Left lung (tissue), 10 donors: Measurements from ENCODE around the gene SLC6A13. TPM values are rescaled to one million over a fixed set of nuclear protein-coding genes. Genes with fewer than 3 reads are reported as not detected.

ENCODE experiments used
- ATAC-seq: fragments of 200-7000 bp; cut with Tn5 transposase; one replicate; pipeline ENCODE4 v1.9.1; 2020; ENCODE audit warnings: moderate library complexity
- DNase-seq, 4 donors: peaks; one replicate each; pipeline ENCODE4 v3.0.0-alpha.2; 2013 to 2020
- H3K27ac ChIP-seq, 2 donors: fragments of 200-600 bp; sonication (generic) in 1 of 2; one replicate each; pipeline versions ENCODE4 v1.5.0 to v1.8.0; 2020 to 2021
- H3K27me3 ChIP-seq, 2 donors: fragments of 200-600 bp; sonication (generic) in 1 of 2; one replicate each; pipeline versions ENCODE4 v1.5.0 to v1.8.0; 2020 to 2021
- H3K36me3 ChIP-seq, 2 donors: fragments of 200-600 bp; sonication (generic) in 1 of 2; one replicate each; pipeline versions ENCODE4 v1.5.0 to v1.8.0; 2020 to 2021
- H3K4me1 ChIP-seq, 2 donors: fragments of 200-600 bp; one replicate each; pipeline ENCODE4 v1.8.0; 2021
- H3K4me3 ChIP-seq, 2 donors: fragments of 200-600 bp; sonication (generic) in 1 of 2; one replicate each; pipeline versions ENCODE4 v1.5.0 to v1.8.0; 2020 to 2021; ENCODE audit warnings: mild to moderate bottlenecking in 1 of 2
- H3K9me3 ChIP-seq, 2 donors: fragments of 200-600 bp; sonication (generic) in 1 of 2; one replicate each; pipeline versions ENCODE4 v1.5.0 to v1.8.0; 2020 to 2021
- intact Hi-C, 2 donors: fragments of 100-400 bp; cut with DNase I; formaldehyde crosslinking; loops; one replicate each; pipeline versions ENCODE4 v1.11.2 to v1.14.2; 2022
- polyA plus RNA-seq, 6 donors: library from polyadenylated mRNA; unstranded; fragments of 120-200 nt; gene quantifications; one replicate each; pipeline ENCODE4 v1.2.1, GENCODE V29; 2013; ENCODE audit not compliant: insufficient read length in 6 of 6
- total RNA-seq, 2 donors: library from RNA; stranded (reverse); fragmentation: NEBNext Ultra II Directional; extraction: Animal tissue kit (Norgen Biotek cat#: 25700); gene quantifications; one replicate each; pipeline ENCODE4 v1.2.1, GENCODE V29; 2021
- TF ChIP-seq, protein P1 (sequence below), 2 donors: fragments of 200-600 bp; sonication (generic) in 1 of 2; IDR thresholded peaks; one replicate each; pipeline versions ENCODE4 v1.5.0 to v1.8.0; 2021; ENCODE audit warnings: antibody characterized with exemption in 2 of 2
- donor health status: DM: no; HTN: yes; CAD: no.
- donor health status: DM: no; HTN: no; CAD: no.

The SLC6A13 gene
- total and polyA plus RNA-seq, 8 donors = 0.79 to 4.1 (median 2.5) TPM

DNA sequence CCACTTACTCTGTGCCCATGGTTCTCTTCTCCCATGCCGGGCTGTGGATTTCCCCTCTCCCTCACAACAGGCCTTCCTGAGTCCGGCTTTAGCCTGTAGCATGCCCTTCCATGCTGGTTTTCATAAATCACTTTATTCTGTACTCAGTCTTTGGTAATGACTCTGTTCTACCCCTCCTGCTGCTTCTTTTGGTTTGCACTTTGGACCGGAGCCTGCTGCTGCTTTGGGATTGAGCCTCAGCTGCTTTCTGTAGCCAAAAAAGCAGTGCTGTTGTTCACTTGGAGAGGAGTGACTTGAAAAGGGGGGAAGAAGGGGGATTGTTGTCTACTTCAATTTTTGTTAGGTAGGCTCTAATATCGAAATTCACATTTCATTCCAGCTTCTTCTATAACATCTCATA, 8.5 kb upstream of the SLC6A13 start:
- TF ChIP-seq, protein P1, sequence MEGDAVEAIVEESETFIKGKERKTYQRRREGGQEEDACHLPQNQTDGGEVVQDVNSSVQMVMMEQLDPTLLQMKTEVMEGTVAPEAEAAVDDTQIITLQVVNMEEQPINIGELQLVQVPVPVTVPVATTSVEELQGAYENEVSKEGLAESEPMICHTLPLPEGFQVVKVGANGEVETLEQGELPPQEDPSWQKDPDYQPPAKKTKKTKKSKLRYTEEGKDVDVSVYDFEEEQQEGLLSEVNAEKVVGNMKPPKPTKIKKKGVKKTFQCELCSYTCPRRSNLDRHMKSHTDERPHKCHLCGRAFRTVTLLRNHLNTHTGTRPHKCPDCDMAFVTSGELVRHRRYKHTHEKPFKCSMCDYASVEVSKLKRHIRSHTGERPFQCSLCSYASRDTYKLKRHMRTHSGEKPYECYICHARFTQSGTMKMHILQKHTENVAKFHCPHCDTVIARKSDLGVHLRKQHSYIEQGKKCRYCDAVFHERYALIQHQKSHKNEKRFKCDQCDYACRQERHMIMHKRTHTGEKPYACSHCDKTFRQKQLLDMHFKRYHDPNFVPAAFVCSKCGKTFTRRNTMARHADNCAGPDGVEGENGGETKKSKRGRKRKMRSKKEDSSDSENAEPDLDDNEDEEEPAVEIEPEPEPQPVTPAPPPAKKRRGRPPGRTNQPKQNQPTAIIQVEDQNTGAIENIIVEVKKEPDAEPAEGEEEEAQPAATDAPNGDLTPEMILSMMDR (IDR thresholded peaks at IDR 0.05) = no peak
- Histone ChIP-seq H3K4me3 (no peak overlapping the region), H3K27me3 (peaks cover 0 to 20% of the 10 kb centered on the region in 2 donors), H3K27ac (no peak overlapping the region), H3K36me3 (no peaks in the 10 kb centered on the region), H3K4me1 (no peaks in the 10 kb centered on the region), H3K9me3 (no peaks in the 10 kb centered on the region)
- DNase-seq (no peak), ATAC-seq (no peak)
- intact Hi-C loops = no loop called here

DNA sequence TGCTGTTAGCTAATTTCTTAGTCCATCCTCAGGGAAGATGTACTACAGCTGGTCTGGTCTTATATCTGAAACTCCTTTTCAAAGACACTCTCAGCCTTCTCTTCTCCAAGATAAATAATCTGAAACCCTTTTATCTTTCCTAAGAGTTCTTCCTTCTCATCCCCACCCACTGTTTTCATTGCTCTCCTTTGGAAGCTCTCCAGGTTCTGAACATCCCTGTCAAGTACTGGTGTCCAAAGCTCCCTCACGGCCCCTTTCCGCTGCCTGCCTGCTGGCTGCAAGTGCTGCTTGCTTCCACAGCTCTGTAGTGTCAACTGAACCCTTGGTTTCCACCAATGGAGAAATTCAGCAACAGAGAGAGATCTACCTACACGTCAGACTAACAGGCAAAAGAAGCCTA, 6.6 kb upstream of the SLC6A13 start:
- ATAC-seq (no peak), DNase-seq (no peak)
- Histone ChIP-seq H3K4me3 (no peak overlapping the region), H3K27ac (no peak overlapping the region), H3K27me3 (peaks cover 0 to 37% of the 10 kb centered on the region in 2 donors), H3K4me1 (no peaks in the 10 kb centered on the region), H3K9me3 (no peaks in the 10 kb centered on the region), H3K36me3 (no peaks in the 10 kb centered on the region)
- TF ChIP-seq, protein P1 (IDR thresholded peaks at IDR 0.05) = no peak
- intact Hi-C loops = no loop called here

DNA sequence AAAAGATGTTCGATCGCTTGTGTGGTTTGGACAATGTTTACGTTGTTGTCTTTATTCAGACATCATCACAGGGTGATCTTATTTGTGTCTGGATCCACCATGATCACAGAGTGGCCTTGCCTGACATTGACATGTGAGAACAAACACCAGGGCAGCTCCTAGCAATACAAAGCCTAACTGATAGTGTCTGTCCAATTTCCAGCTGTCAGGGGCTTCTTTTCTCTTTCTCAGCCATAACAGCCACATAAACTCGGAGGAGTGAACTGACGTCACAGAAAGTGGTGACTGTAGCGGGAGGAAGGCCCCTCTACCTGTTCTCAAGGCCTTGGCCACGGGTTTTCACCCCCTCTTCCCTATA, 5.8 kb upstream of the SLC6A13 start:
- no peak overlapping the region for H3K4me3 ChIP-seq
- H3K27me3 ChIP-seq = peaks cover 0 to 44% of the 10 kb centered on the region in 2 donors
- ATAC-seq (no peak), DNase-seq (no peak)
- intact Hi-C loops = no loop called here
- H3K36me3 ChIP-seq = no peaks in the 10 kb centered on the region
- H3K27ac ChIP-seq = no peak overlapping the region
- no peaks in the 10 kb centered on the region for H3K9me3 ChIP-seq
- TF ChIP-seq, protein P1 (IDR thresholded peaks at IDR 0.05) = no peak
- no peaks in the 10 kb centered on the region for H3K4me1 ChIP-seq

DNA sequence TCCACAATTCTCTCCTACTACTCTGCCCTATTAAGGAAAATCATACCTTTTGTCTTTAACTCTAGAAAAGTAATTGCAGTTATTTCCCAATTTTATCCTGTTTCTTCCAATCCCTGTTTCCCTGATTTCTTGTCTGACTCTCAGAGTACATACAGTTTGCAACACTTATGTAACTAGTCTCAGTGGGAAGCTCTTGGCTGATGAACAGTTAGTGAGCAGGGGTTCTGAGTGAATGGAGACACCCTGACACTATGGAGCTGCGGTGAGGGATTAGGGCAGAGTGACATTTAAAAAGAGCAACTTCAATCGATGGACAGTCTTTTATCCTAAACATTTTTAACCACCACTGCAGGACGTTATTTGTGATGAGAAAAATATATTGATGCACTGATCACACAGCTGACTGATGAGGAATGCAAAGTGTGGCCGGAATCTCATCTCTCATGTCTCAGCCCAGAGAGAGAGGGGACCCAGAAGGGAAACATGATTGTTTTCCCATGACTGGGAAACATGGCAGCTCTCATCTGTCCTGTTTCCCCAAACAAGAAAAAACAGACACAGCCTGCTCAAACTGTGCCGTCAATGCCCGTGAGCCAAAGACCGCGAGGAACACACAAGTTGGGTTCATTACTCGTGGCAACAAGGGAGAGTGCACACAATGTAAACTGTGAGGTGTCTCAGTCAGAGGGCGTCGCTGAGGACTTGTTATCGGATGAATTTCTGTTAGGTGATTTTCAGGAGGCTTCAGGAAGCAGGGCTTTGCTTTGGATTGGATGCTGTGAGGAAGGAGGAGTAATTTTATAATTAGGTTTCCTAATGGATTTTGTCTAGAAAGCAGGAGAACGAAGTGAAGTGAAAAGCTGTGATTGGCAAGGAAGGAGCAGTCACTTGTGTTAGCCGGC, 5.2 kb upstream of the SLC6A13 start:
- H3K27me3 ChIP-seq = peaks cover 0 to 50% of the 10 kb centered on the region in 2 donors
- ATAC-seq (no peak), DNase-seq (no peak)
- TF ChIP-seq, protein P1 (IDR thresholded peaks at IDR 0.05) = no peak
- H3K9me3 ChIP-seq = no peaks in the 10 kb centered on the region
- no peak overlapping the region for H3K4me3 ChIP-seq
- no peaks in the 10 kb centered on the region for H3K36me3 ChIP-seq
- no peaks in the 10 kb centered on the region for H3K4me1 ChIP-seq
- H3K27ac ChIP-seq = no peak overlapping the region
- intact Hi-C loops = no loop called here

DNA sequence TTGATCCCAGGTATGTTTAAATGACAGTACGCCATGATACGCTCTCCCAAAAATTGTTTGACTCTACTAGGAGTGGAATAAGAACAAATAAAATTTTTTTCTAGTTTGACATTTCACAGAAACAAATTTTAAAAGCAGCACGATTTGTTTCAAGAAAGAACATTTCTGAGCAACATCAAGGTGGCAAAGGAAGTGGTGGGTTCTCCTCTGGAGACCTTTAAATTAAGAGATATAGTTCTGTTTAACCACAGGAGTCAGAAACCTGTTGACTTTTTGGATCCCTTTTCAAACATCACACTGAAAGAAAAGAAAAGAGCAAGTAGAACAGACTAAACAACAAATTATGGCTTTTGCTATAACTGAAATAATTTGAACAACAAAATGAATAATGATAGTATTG, 2.5 kb upstream of the SLC6A13 start:
- TF ChIP-seq, protein P1 (IDR thresholded peaks at IDR 0.05) = no peak
- H3K4me1 ChIP-seq = no peaks in the 10 kb centered on the region
- ATAC-seq (no peak), DNase-seq (no peak)
- H3K27me3 ChIP-seq = peaks cover 0 to 76% of the 10 kb centered on the region in 2 donors
- no peak overlapping the region for H3K4me3 ChIP-seq
- H3K27ac ChIP-seq = no peak overlapping the region
- no peaks in the 10 kb centered on the region for H3K9me3 ChIP-seq
- intact Hi-C loops = no loop called here
- no peaks in the 10 kb centered on the region for H3K36me3 ChIP-seq
